IMR-90 (cell line): ENCODE results near the gene CWF19L1. TPM values are rescaled to one million over a fixed set of nuclear protein-coding genes. Genes with fewer than 3 reads are reported as not detected.

Source experiments
- ATAC-seq: fragments of 200-7000 bp; cut with Tn5 transposase; 2 replicates; pipeline ENCODE4 v1.9.1; 2020; ENCODE audit warnings: low read depth, mild to moderate bottlenecking, moderate library complexity
- BruUV-seq: library from RNA; stranded (reverse); fragments of 400-500 nt; replicated peaks from 2 replicates; lab custom pipeline; 2021; lab: Mats Ljungman, UMichigan
- CTCF ChIA-PET: fragments of 300-600 bp; formaldehyde crosslinking; extraction: SDS; loops from one replicate; lab custom pipeline; 2021; ENCODE audit warnings: antibody characterized with exemption; lab: Yijun Ruan, JAX
- POLR2A ChIA-PET: fragments of 300-600 bp; sonication (Branson Sonifier 250); formaldehyde crosslinking; loops from one replicate; lab custom pipeline; 2022; ENCODE audit warnings: antibody characterized with exemption; ENCODE audit not compliant: unreplicated experiment; lab: Charles Lee
- DNase-seq: peaks from one replicate; pipeline ENCODE4 v3.0.0; 2013
- H2AFZ ChIP-seq: replicated peaks from 2 replicates; pipeline ENCODE3; 2013; ENCODE audit warnings: low read length, mild to moderate bottlenecking; ENCODE audit not compliant: poor library complexity
- H2AK5ac ChIP-seq: 2 replicates; pipeline ENCODE4 v1.6.1; 2013; ENCODE audit warnings: low read depth, low read length, inconsistent platforms
- H2AK9ac ChIP-seq: replicated peaks from 2 replicates; pipeline ENCODE3; 2013; ENCODE audit warnings: mild to moderate bottlenecking, low read depth, low read length, moderate library complexity; ENCODE audit not compliant: poor library complexity
- H2BK120ac ChIP-seq: 2 replicates; pipeline ENCODE4 v1.6.1; 2013; ENCODE audit warnings: low read depth, low read length, inconsistent platforms
- H2BK15ac ChIP-seq: 3 replicates; pipeline ENCODE4 v1.6.1; 2013; ENCODE audit warnings: low read depth, low read length, inconsistent platforms
- H2BK20ac ChIP-seq: 2 replicates; pipeline ENCODE4 v1.6.1; 2013; ENCODE audit warnings: low read depth, mild to moderate bottlenecking, inconsistent platforms, low read length, moderate library complexity
- H2BK5ac ChIP-seq: 2 replicates; pipeline ENCODE4 v1.6.1; 2013; ENCODE audit warnings: mild to moderate bottlenecking, low read depth, low read length, inconsistent platforms; ENCODE audit not compliant: poor library complexity, severe bottlenecking
- H3K14ac ChIP-seq: replicated peaks from 2 replicates; pipeline ENCODE4 v1.6.1; 2013; ENCODE audit warnings: low read depth, low read length, inconsistent platforms
- H3K18ac ChIP-seq: 2 replicates; pipeline ENCODE4 v1.6.1; 2013; ENCODE audit warnings: low read depth, low read length, control low read depth
- H3K23ac ChIP-seq: 2 replicates; pipeline ENCODE4 v1.6.1; 2013; ENCODE audit warnings: low read depth, low read length, inconsistent platforms
- H3K27ac ChIP-seq: 2 replicates; pipeline ENCODE4 v1.5.1; 2013; ENCODE audit warnings: mild to moderate bottlenecking, control low read depth, low read length; ENCODE audit not compliant: insufficient read depth
- H3K27me3 ChIP-seq: 2 replicates; pipeline ENCODE4 v1.6.1; 2013; ENCODE audit warnings: low read length; ENCODE audit not compliant: control insufficient read depth, insufficient read depth
- H3K36me3 ChIP-seq: 2 replicates; pipeline ENCODE4 v1.6.1; 2013; ENCODE audit warnings: low read length, mixed read lengths; ENCODE audit not compliant: control insufficient read depth, insufficient read depth
- H3K4ac ChIP-seq: 2 replicates; pipeline ENCODE4 v1.6.1; 2013; ENCODE audit warnings: low read depth, low read length, inconsistent platforms
- H3K4me1 ChIP-seq: 2 replicates; pipeline ENCODE4 v1.6.1; 2013; ENCODE audit warnings: low read length, mixed read lengths; ENCODE audit not compliant: control insufficient read depth, insufficient read depth
- H3K4me2 ChIP-seq: 2 replicates; pipeline ENCODE4 v1.6.1; 2013; ENCODE audit warnings: low read depth, mild to moderate bottlenecking, control low read depth, low read length, moderate library complexity
- H3K4me3 ChIP-seq: 2 replicates; pipeline ENCODE4 v1.5.1; 2013; ENCODE audit warnings: low read depth, mild to moderate bottlenecking, control low read depth, low read length, moderate library complexity; ENCODE audit not compliant: insufficient read depth
- H3K56ac ChIP-seq: 2 replicates; pipeline ENCODE4 v1.6.1; 2013; ENCODE audit warnings: low read length, inconsistent platforms; ENCODE audit not compliant: insufficient read depth; ENCODE audit errors: extremely low read depth
- H3K79me1 ChIP-seq, 2 experiments: 2 replicates each; pipeline ENCODE4 v1.6.1; 2013; ENCODE audit warnings: low read length in 2 of 2, inconsistent platforms in 1 of 2, low read depth in 1 of 2
- H3K9ac ChIP-seq: 2 replicates; pipeline ENCODE4 v1.6.1; 2013; ENCODE audit warnings: low read depth, low read length, control low read depth
- H3K9me1 ChIP-seq: 2 replicates; pipeline ENCODE4 v1.6.1; 2013; ENCODE audit warnings: low read length, inconsistent platforms; ENCODE audit not compliant: insufficient read depth
- H3K9me3 ChIP-seq: 2 replicates; pipeline ENCODE4 v1.6.1; 2013; ENCODE audit warnings: low read length; ENCODE audit not compliant: control insufficient read depth, insufficient read depth
- H4K20me1 ChIP-seq: 2 replicates; pipeline ENCODE4 v1.6.1; 2013; ENCODE audit warnings: low read length, inconsistent platforms; ENCODE audit not compliant: insufficient read depth
- H4K5ac ChIP-seq: 2 replicates; pipeline ENCODE4 v1.6.1; 2013; ENCODE audit warnings: mild to moderate bottlenecking, low read depth, low read length, control low read depth
- H4K8ac ChIP-seq, 2 experiments: 2 replicates each; pipeline ENCODE4 v1.6.1; 2013; ENCODE audit warnings: low read depth in 2 of 2, low read length in 2 of 2, control low read depth in 1 of 2, inconsistent platforms in 1 of 2
- H4K91ac ChIP-seq: 2 replicates; pipeline ENCODE4 v1.6.1; 2013; ENCODE audit warnings: low read depth, low read length, inconsistent platforms; ENCODE audit not compliant: insufficient read depth
- RCOR1 ChIP-seq: IDR thresholded peaks from 2 replicates; pipeline ENCODE4 v1.6.1; 2012; ENCODE audit warnings: mild to moderate bottlenecking, low read length, improper control_type of control experiment; ENCODE audit not compliant: insufficient replicate concordance
- WGBS, 2 experiments: methylation state at CpG; one replicate each; pipeline versions ENCODE4 v1.1.5 to v1.1.7; 2013; ENCODE audit warnings: missing lambda C conversion rate in 2 of 2; ENCODE audit not compliant: insufficient read length in 1 of 2; ENCODE audit errors: extremely low coverage in 2 of 2; 5-methylcytosine and 5-hydroxymethylcytosine counted together
- dilution Hi-C: fragments of 300-500 bp; cut with HindIII; formaldehyde crosslinking; loops from one replicate; pipeline ENCODE4 v1.14.3; 2018; ENCODE audit warnings: low sequenced_read_pairs; ENCODE audit not compliant: unreplicated experiment
- in situ Hi-C: fragments of 300-500 bp; cut with MboI; formaldehyde crosslinking; loops from 3 replicates; pipeline ENCODE4 v1.14.3; 2019; ENCODE audit warnings: low sequenced_read_pairs, inconsistent platforms, mixed read lengths
- intact Hi-C: fragments of 100-400 bp; cut with micrococcal nuclease; formaldehyde crosslinking; loops from 2 replicates; pipeline ENCODE4 v1.10.0; 2022
- polyA plus RNA-seq, 3 experiments: library from polyadenylated mRNA; depleted of rRNA; stranded (reverse); fragments of >200 nt; gene quantifications; 2 replicates each; pipeline ENCODE4 v1.2.3, GENCODE V29; 2012; ENCODE audit warnings: low replicate concordance in 1 of 3
- total RNA-seq: library from RNA; depleted of rRNA; stranded (reverse); fragments of >200 nt; gene quantifications from 2 replicates; pipeline ENCODE4 v1.2.3, GENCODE V29; 2012

Gene CWF19L1
- total and polyA plus RNA-seq, 2 of the 4 experiments (the other 2 are of a cell fraction): 10.2 to 30.8 TPM

GRCh38 chr10:100253041-100253440 lies 14.4 kb downstream of the CWF19L1 start:
- BruUV-seq: no TSS peak
- no peaks in the 10 kb centered on the region for H3K4me1 ChIP-seq
- no peak overlapping the region for H3K4ac ChIP-seq
- no peak overlapping the region for H3K4me2 ChIP-seq
- in situ Hi-C loops (no loop called here), intact Hi-C loops (no loop called here), dilution Hi-C loops (no loop called here)
- H3K18ac ChIP-seq: no peak overlapping the region
- no peaks in the 10 kb centered on the region for H3K9me3 ChIP-seq
- H2BK20ac ChIP-seq: no peak overlapping the region
- H3K27me3 ChIP-seq: no peaks in the 10 kb centered on the region
- H2BK5ac ChIP-seq: no peak overlapping the region
- H2AFZ ChIP-seq: no peak overlapping the region
- no peak overlapping the region for H3K4me3 ChIP-seq
- no CpG with 5 or more reads among the region's 5 CpGs for WGBS, 2 experiments
- H3K23ac ChIP-seq: no peak overlapping the region
- H3K27ac ChIP-seq: no peak overlapping the region
- no peaks in the 10 kb centered on the region for H4K20me1 ChIP-seq
- ATAC-seq (no peak), DNase-seq (no peak)
- no peak overlapping the region for H4K8ac ChIP-seq
- no peak overlapping the region for H2BK15ac ChIP-seq
- no peak overlapping the region for H3K14ac ChIP-seq
- H3K36me3 ChIP-seq: peaks cover 32% of the 10 kb centered on the region
- H3K9ac ChIP-seq: no peak overlapping the region
- no peak overlapping the region for H3K56ac ChIP-seq
- CTCF ChIA-PET: no interaction called here
- POLR2A ChIA-PET: no interaction called here
- TF ChIP-seq RCOR1: no peak
- H2BK120ac ChIP-seq: no peak overlapping the region
- no peaks in the 10 kb centered on the region for H3K9me1 ChIP-seq
- peaks cover 0 to 2% of the 10 kb centered on the region in 2 experiments; a peak in 1 of 4 replicates for H3K79me1 ChIP-seq
- no peak overlapping the region for H4K91ac ChIP-seq
- H4K5ac ChIP-seq: no peak overlapping the region
- no peak overlapping the region for H2AK5ac ChIP-seq
- no peak overlapping the region for H2AK9ac ChIP-seq
